CD4-positive, alpha-beta T cell (primary cell): ENCODE data around the gene NTN4. TPM values are rescaled to one million over a fixed set of nuclear protein-coding genes. Genes with fewer than 3 reads are reported as not detected.

Source experiments
- ATAC-seq: fragments of 200-7000 bp; cut with Tn5 transposase; one replicate; pipeline ENCODE4 v1.10.0; 2022; ENCODE audit warnings: mild to moderate bottlenecking; ENCODE audit not compliant: poor library complexity
- CTCF ChIA-PET: fragments of 350-600 bp; sonication (Branson Sonifier 250); formaldehyde crosslinking; loops from one replicate; lab custom pipeline; 2021; ENCODE audit warnings: antibody characterized with exemption, inconsistent platforms; lab: Charles Lee
- POLR2A ChIA-PET: fragments of 350-600 bp; sonication (Branson Sonifier 250); formaldehyde crosslinking; loops from one replicate; lab custom pipeline; 2021; ENCODE audit warnings: antibody characterized with exemption, inconsistent platforms; lab: Charles Lee
- DNase-seq, 14 experiments: peaks; one replicate each; pipeline ENCODE4 v3.0.0-alpha.2; 2013 to 2020; ENCODE audit warnings: mixed read lengths in 2 of 14
- H3K27ac ChIP-seq, 2 donors: one replicate each; pipeline versions ENCODE4 v1.5.1 to v1.7.0; 2013; ENCODE audit warnings: low read length in 2 of 2, low read depth in 1 of 2, mild to moderate bottlenecking in 1 of 2
- H3K27me3 ChIP-seq, 2 experiments: 1 replicate in 1 of 2; 2 replicates in 1 of 2; pipeline versions ENCODE4 v1.6.1 to v1.7.0; 2013; ENCODE audit warnings: low read length in 2 of 2, control low read depth in 1 of 2, mild to moderate bottlenecking in 1 of 2, moderate library complexity in 1 of 2; ENCODE audit not compliant: insufficient read depth in 2 of 2, control insufficient read depth in 1 of 2
- H3K36me3 ChIP-seq: one replicate; pipeline ENCODE4 v1.6.1; 2013; ENCODE audit warnings: low read length, control low read depth; ENCODE audit not compliant: insufficient read depth
- H3K4me1 ChIP-seq: one replicate; pipeline ENCODE4 v1.6.1; 2013; ENCODE audit warnings: low read length, control low read depth; ENCODE audit not compliant: insufficient read depth
- H3K4me3 ChIP-seq: one replicate; pipeline ENCODE4 v1.5.1; 2013; ENCODE audit warnings: mild to moderate bottlenecking, low read length, moderate library complexity
- H3K9me3 ChIP-seq, 2 experiments: 1 replicate in 1 of 2; 2 replicates in 1 of 2; pipeline versions ENCODE4 v1.6.1 to v1.7.0; 2013; ENCODE audit warnings: low read length in 2 of 2, mild to moderate bottlenecking in 2 of 2, control low read depth in 1 of 2, moderate library complexity in 1 of 2; ENCODE audit not compliant: control insufficient read depth in 1 of 2, insufficient read depth in 1 of 2
- H3K27ac Mint-ChIP-seq: one replicate; pipeline ENCODE4 v1.8.0; 2020; ENCODE audit warnings: mixed read lengths
- H3K27me3 Mint-ChIP-seq: one replicate; pipeline ENCODE4 v1.8.0; 2021; ENCODE audit warnings: mixed read lengths
- H3K36me3 Mint-ChIP-seq: one replicate; pipeline ENCODE4 v1.8.0; 2021; ENCODE audit warnings: low read depth, mixed read lengths
- H3K4me1 Mint-ChIP-seq: one replicate; pipeline ENCODE4 v1.8.0; 2021; ENCODE audit warnings: low read depth, mixed read lengths
- H3K4me3 Mint-ChIP-seq: one replicate; pipeline ENCODE4 v1.8.0; 2020; ENCODE audit warnings: mild to moderate bottlenecking, mixed read lengths
- H3K9me3 Mint-ChIP-seq: one replicate; pipeline ENCODE4 v1.8.0; 2020; ENCODE audit warnings: mixed read lengths
- CTCF ChIP-seq: fragments of 200-600 bp; IDR thresholded peaks from one replicate; pipeline ENCODE4 v1.8.0; 2022; ENCODE audit warnings: antibody characterized with exemption, mild to moderate bottlenecking
- intact Hi-C, 2 experiments: fragments of 100-400 bp; cut with DNase I in 1 of 2; cut with micrococcal nuclease in 1 of 2; formaldehyde crosslinking; loops; one replicate each; pipeline versions ENCODE4 v1.15.1 to v1.9.0; 2023 to 2025; cut with DNase I, micrococcal nuclease
- total RNA-seq, 174 experiments: library from RNA in 2 of 174; stranded (reverse) in 2 of 174; gene quantifications; one replicate each; pipeline ENCODE4 v1.2.3 and lab custom pipeline; 2021 to 2026

The NTN4 gene
- total RNA-seq, 2 experiments from 2014 or later: 0.47 to 0.71 TPM

GRCh38 chr12:95712269-95712668 lies 78.3 kb downstream of the NTN4 start:
- ChIA-PET POLR2A (no interaction called here), CTCF (no interaction called here)
- Mint-ChIP-seq H3K4me3 (no peak overlapping the region), H3K36me3 (no peaks in the 10 kb centered on the region), H3K27me3 (peaks cover 8% of the 10 kb centered on the region), H3K27ac (no peak overlapping the region), H3K9me3 (no peaks in the 10 kb centered on the region), H3K4me1 (no peaks in the 10 kb centered on the region)
- no peak for DNase-seq
- no peaks in the 10 kb centered on the region for H3K36me3 ChIP-seq
- no peak overlapping the region for H3K4me3 ChIP-seq
- no peaks in the 10 kb centered on the region for H3K27me3 ChIP-seq
- H3K9me3 ChIP-seq: no peaks in the 10 kb centered on the region
- intact Hi-C loops: no loop called here
- no peaks in the 10 kb centered on the region for H3K4me1 ChIP-seq
- H3K27ac ChIP-seq: no peak overlapping the region
- ATAC-seq: no peak
- TF ChIP-seq CTCF: no peak

- no peak for TF ChIP-seq CTCF
- Histone ChIP-seq H3K4me1 (no peaks in the 10 kb centered on the region), H3K9me3 (no peaks in the 10 kb centered on the region), H3K4me3 (no peak overlapping the region), H3K36me3 (no peaks in the 10 kb centered on the region), H3K27ac (no peak overlapping the region), H3K27me3 (no peaks in the 10 kb centered on the region)
- no peaks in the 10 kb centered on the region for H3K36me3 Mint-ChIP-seq
- H3K4me1 Mint-ChIP-seq: no peaks in the 10 kb centered on the region
- intact Hi-C loops: no loop called here
- POLR2A ChIA-PET: no interaction called here
- H3K27ac Mint-ChIP-seq: no peak overlapping the region
- DNase-seq (no peak), ATAC-seq (no peak)
- peaks cover 15% of the 10 kb centered on the region for H3K27me3 Mint-ChIP-seq
- no peaks in the 10 kb centered on the region for H3K9me3 Mint-ChIP-seq
- no peak overlapping the region for H3K4me3 Mint-ChIP-seq
- CTCF ChIA-PET: no interaction called here
Observed at GRCh38 chr12:95710386-95710785, 80.2 kb downstream of the NTN4 start.

- H3K36me3 Mint-ChIP-seq: no peaks in the 10 kb centered on the region
- Histone ChIP-seq H3K4me1 (no peaks in the 10 kb centered on the region), H3K9me3 (no peaks in the 10 kb centered on the region), H3K27me3 (no peaks in the 10 kb centered on the region), H3K4me3 (no peak overlapping the region), H3K27ac (no peak overlapping the region), H3K36me3 (no peaks in the 10 kb centered on the region)
- no peak overlapping the region for H3K4me3 Mint-ChIP-seq
- ChIA-PET POLR2A (no interaction called here), CTCF (interaction anchor here (0.7 kb wide), 1 partner anchor 91 kb away, joined by 3 read pairs; no protein-coding TSS in a partner anchor)
- DNase-seq (no peak), ATAC-seq (no peak)
- H3K4me1 Mint-ChIP-seq: no peaks in the 10 kb centered on the region
- TF ChIP-seq CTCF: no peak
- H3K9me3 Mint-ChIP-seq: no peaks in the 10 kb centered on the region
- peaks cover 17% of the 10 kb centered on the region for H3K27me3 Mint-ChIP-seq
- intact Hi-C loops: no loop called here
- no peak overlapping the region for H3K27ac Mint-ChIP-seq
Observed at GRCh38 chr12:95709152-95709551, 81.4 kb downstream of the NTN4 start.
